ENCODE data around the gene MRPS2.
A peak's percentile ranks its signal among the peaks of the same experiment; 100 is the strongest.
"Not testable (repeated sequence)": the region's sequence is repeated elsewhere in the genome, so short reads cannot be mapped to it uniquely, and the experiment has no call there.

Gene MRPS2

DNA sequence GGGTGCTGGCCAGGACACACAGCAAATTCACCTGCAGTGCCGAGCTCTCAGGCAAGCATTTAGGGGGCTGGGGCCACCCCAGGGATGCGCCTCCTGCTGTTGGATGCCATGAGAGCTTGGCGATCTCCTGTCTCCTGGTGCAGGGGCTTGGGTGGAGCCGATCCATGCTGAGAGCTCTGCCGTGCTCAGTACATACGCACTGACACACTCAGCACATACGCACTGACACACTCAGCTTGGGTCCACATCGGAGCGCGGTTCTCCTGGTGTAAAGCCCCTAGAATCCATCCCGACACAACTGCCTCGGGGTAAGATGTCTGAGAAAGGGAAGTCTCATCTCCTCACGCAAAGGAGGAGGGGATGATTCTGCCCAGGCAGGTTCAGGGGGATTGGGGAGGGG, 35.1 kb downstream of the MRPS2 start:
- not testable (repeated sequence) for DNase-seq

GRCh38 chr9:135536216-135536615, 35.7 kb downstream of the MRPS2 start:
- peak; percentile 22 for DNase-seq

GRCh38 chr9:135543262-135543894, 42.9 kb downstream of the MRPS2 start:
- not testable (repeated sequence) for DNase-seq

- no peak for DNase-seq
Observed at GRCh38 chr9:135544981-135545635, 44.6 kb downstream of the MRPS2 start.

DNA sequence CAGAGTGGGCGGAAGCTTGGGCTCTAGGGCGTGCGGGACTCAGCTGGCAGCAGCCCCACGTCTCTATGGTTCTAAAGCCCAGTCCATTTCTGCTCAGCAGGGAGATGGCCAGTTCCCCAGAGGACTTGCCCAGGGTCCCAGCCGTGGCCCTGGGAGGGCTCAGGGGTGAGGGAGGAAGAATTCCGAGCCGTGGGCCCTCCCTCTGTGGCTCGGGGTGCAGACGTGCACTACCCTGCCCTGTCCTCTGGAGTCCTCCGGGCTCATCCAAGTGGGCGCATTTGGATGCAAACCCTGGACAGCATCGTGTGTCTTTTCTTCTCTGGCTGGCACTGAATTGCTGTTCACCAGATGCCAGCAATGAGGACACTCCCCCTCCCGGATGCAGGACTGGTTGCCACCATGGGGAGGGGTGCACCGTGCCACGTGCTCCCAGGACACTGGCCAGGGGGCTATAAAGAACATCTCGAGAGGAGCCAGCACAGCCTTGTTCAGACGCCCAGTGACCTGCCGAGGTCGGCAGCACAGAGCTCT, 45.2 kb downstream of the MRPS2 start, which contains the start of gene OBP2A:
Gene OBP2A (plus strand): TSS at position 481 of the 531 bp plus-strand sequence. CDS start 55 bp downstream, outside the sequence.
- not testable (repeated sequence) for DNase-seq

GRCh38 chr9:135546792-135547617, 46.5 kb downstream of the MRPS2 start:
- not testable (repeated sequence) for DNase-seq

DNA sequence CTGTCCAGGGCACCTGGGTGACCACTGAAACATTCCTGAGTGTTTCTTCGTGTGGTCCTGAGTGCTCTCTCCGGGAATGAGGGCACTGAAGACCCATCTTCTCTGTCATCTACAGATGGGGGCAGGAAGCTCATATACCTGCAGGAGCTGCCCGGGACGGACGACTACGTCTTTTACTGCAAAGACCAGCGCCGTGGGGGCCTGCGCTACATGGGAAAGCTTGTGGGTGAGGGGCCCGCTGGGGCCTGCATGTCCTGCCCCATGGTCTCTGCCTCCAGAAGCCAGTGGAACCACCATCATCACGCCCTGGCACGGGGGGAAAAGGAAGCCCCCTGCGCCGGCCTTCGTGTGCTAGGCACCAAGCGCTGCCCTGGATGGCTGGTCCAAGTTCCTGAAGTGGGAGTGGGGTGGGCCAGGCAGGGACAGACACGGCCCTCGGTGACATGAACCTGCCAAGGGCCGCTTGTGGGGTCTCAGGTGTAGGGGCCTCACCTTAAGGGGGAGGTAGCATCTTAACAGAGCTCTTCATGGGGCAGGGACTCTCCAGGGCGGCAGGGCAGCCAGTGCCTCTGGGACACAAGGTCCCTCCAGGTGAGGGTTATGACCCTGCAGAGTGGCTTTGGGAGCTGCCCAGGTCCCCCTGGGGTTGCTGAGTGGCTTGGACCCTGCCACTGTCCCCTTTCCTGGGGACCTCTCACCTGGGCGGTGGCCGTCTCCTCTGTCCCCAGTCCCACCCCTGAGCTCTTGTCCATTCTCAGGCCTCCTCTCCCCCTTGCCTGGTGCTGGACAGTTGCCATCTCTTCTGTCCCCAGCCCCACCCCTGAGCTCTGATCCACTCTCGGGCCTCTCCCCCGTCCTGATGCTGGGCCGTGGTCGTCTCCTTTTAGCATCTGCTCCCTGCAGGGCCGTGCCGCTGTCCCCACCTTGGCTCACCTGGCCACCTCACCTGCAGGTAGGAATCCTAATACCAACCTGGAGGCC, 47.6 kb downstream of the MRPS2 start:
- no peak for DNase-seq

GRCh38 chr9:135549478-135550343, 49.2 kb downstream of the MRPS2 start:
- not testable (repeated sequence) for DNase-seq

DNA sequence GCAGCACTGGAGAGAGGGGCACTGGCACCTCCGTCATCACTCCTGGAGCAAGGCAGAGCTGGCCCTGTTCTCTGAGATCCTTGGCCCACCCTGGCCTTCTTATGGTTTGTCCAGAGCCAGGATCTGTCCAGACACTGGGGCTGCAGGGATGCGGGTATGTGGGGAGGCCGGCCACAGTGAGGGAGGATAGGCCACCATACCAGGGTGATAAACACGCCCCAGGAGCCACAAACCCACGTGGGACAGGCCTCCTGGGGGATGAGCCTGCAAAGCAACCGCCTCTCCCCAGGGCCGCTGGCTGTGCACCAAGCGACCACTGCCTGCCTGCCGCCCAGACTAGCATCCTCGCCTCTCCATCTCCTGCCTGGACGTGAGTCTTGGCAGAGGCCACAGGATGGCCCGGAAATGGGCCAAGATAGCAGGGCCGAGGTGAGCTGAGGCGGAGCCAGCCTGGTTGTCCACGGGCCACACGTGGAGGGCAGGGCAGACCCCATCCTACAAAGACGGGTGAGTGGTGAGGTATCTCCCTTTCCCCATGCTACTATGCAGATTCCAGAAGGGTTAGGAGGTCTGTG, 49.9 kb downstream of the MRPS2 start:
- DNase-seq = no peak

DNA sequence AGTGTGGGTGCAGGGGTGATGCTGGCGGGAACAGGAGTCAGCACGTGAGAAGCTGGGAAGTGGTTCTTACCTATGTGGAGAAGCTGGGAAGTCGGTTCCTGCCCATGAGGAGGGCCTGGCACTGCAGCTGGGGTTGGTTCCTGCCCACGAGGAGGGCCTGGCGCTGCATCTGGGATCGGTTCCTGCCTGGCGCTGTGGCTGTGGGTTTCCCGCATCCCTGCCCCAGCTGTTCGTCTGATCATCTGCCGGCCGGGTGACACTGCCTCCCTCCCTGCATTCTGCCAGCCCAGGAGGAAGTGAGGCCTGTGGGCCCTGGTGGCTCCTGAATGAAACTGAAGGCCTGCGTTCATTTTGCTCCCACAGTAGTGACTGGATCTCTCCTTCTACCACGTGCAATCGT, 50.5 kb downstream of the MRPS2 start:
- DNase-seq = peak; percentile 74

DNA sequence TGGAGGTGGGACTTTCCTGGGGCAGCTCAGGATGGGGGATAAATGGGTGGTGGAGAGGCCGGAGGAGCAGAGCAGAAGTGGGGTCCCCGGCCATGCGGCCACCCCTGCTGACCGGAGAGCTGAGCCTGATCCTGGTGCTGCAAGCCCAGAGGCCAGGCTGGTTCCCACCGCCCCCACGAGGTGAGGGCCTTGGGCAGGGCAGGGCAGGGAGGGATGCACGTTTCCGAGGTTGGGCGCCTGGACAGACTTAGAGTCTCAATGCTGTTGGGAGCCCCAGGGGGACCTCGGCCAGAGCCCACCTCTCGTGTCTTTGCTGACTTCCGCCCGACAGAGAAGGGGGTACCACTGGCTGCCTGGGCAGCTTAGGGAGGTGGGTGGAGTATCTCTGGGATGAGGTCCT, 51.0 kb downstream of the MRPS2 start:
- DNase-seq = no peak

- DNase-seq = no peak
Observed at GRCh38 chr9:135552021-135552697, 51.7 kb downstream of the MRPS2 start.

DNA sequence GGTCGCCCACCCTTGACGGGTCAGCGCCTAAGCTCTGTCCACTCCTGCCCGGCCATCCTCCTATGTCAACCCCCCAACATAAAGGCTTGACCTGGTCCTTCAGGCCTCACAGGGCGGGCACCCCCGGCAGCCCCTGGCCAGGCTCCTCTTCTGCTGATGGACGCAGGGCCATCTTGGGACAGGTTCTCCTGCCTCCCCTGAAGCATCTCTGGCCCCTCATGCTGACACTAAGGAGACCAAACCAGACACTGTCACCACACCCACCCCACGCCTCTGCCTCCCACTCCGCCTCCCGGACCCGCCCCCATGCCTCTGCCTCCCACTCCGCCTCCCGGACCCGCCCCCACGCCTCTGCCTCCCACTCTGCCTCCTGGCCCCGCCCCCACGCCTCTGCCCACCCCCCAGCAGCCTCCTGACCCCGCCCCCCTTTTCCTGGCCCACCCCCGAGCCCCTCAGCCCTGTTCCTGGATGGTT, 52.3 kb downstream of the MRPS2 start:
- no peak for DNase-seq
